ENCODE results near the gene PHGDH.

Gene PHGDH

DNA sequence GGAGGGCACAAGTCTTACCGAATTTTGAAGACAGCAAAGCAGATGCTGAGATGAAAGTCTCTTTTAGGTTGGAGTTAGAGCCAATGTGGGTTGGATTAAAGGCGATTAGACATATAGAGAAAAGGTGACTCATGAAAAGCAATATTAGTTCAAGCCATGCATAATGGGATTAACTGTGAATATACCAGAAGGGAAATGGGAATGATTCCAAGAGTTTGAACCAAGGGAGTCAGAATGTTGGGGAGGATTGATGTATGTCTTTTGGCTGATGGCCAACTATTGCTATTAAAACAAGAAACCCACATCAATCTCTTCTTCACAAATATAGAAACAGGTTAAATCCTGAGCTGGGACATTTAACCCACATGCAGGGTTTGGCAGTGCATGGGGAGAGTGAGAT lies 55.8 kb downstream of the PHGDH start:
- Histone ChIP-seq H3K27ac (ENCODE audit: low read length) (no peak overlapping the region), H3K9me2 (replicated peaks; ENCODE audit: insufficient read depth, low read length) (no peaks in the 10 kb centered on the region)

DNA sequence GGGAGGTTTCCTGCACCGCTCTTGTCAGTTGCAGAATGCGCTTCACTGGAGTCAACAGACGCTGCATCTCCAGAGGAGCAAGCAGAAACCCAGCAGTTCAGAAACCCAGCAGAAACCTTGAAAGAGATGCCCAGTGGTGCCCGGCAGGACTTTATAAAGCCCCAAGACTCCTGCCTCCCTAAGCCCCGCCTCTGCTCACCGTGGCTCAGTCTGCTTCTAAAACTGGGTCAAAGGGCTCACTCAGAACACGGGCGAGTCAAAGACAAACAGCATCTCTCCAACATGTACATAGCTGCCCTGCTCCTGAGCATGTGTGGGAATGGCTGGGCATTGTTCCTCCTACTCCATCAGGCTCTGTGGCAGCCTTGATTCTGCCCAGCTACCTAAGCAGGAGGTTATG lies 57.0 kb downstream of the PHGDH start, which contains the start of gene HMGCS2:
HMGCS2 (minus strand) TSS at position 128 of the 400 bp plus-strand sequence; CDS start at position 67, 61 bp downstream.
- Histone ChIP-seq H3K9ac (ENCODE audit: low read length) (no peak within 1 kb of the TSS), H3K9me2 (replicated peaks; ENCODE audit: insufficient read depth, low read length) (no peaks in the 10 kb centered on the region), H3K27me3 (replicated peaks; ENCODE audit: insufficient read depth, low read length) (no peaks in the 10 kb centered on the region), H3K9me3 (replicated peaks; ENCODE audit: insufficient read depth, low read length) (no peaks in the 10 kb centered on the region), H3K27ac (ENCODE audit: low read length) (no peak within 1 kb of the TSS), H3K4me2 (ENCODE audit: low read depth, low read length) (no peak within 1 kb of the TSS), H3F3A (ENCODE audit: insufficient read depth, low read length) (no peaks in the 10 kb centered on the region), H3K79me2 (ENCODE audit: low read length) (no peaks in the 10 kb centered on the region), H3K36me3 (replicated peaks; ENCODE audit: insufficient read depth, low read length) (no peaks in the 10 kb centered on the region), H3K4me1 (ENCODE audit: low read length) (no peaks in the 10 kb centered on the region), H4K20me1 (ENCODE audit: insufficient read depth, low read length) (no peaks in the 10 kb centered on the region), H2AFZ (ENCODE audit: low read length) (no peak within 1 kb of the TSS), H3K4me3 (ENCODE audit: low read length) (no peak within 1 kb of the TSS)
- no peak for DNase-seq
- TF ChIP-seq EZH2 (optimal IDR thresholded peaks at IDR 0.05; ENCODE audit: low read depth, low read length) (no peak), EZH2phosphoT487 (IDR thresholded peaks at IDR 0.05; ENCODE audit: low read length) (no peak), CTCF (IDR thresholded peaks at IDR 0.05; ENCODE audit: low read length) (no peak)

More for the DNA sequence above, 55.8 kb downstream of the PHGDH start:
- no peaks in the 10 kb centered on the region for H3K9me3 ChIP-seq (replicated peaks; ENCODE audit: insufficient read depth, low read length)
- H3F3A ChIP-seq (ENCODE audit: insufficient read depth, low read length) = no peaks in the 10 kb centered on the region
- H3K79me2 ChIP-seq (ENCODE audit: low read length) = no peaks in the 10 kb centered on the region
- no peaks in the 10 kb centered on the region for H3K36me3 ChIP-seq (replicated peaks; ENCODE audit: insufficient read depth, low read length)
- no peak overlapping the region for H3K4me3 ChIP-seq (ENCODE audit: low read length)
- H4K20me1 ChIP-seq (ENCODE audit: insufficient read depth, low read length) = no peaks in the 10 kb centered on the region
- H3K4me2 ChIP-seq (ENCODE audit: low read depth, low read length) = no peak overlapping the region
- DNase-seq = no peak
- no peak overlapping the region for H3K9ac ChIP-seq (ENCODE audit: low read length)
- H2AFZ ChIP-seq (ENCODE audit: low read length) = no peak overlapping the region
- H3K27me3 ChIP-seq (replicated peaks; ENCODE audit: insufficient read depth, low read length) = no peaks in the 10 kb centered on the region
- no peaks in the 10 kb centered on the region for H3K4me1 ChIP-seq (ENCODE audit: low read length)
- TF ChIP-seq EZH2 (optimal IDR thresholded peaks at IDR 0.05; ENCODE audit: low read depth, low read length) (no peak), EZH2phosphoT487 (IDR thresholded peaks at IDR 0.05; ENCODE audit: low read length) (no peak), CTCF (IDR thresholded peaks at IDR 0.05; ENCODE audit: low read length) (no peak)

GRCh38 chr1:119771016-119771415 lies 59.3 kb downstream of the PHGDH start:
- no peak for TF ChIP-seq EZH2 (optimal IDR thresholded peaks at IDR 0.05; ENCODE audit: low read depth, low read length)
- TF ChIP-seq CTCF (IDR thresholded peaks at IDR 0.05; ENCODE audit: low read length) = no peak
- no peak for TF ChIP-seq EZH2phosphoT487 (IDR thresholded peaks at IDR 0.05; ENCODE audit: low read length)

More at GRCh38 chr1:119771016-119771415, 59.3 kb downstream of the PHGDH start:
- H3F3A ChIP-seq (ENCODE audit: insufficient read depth, low read length) = no peaks in the 10 kb centered on the region
- H3K9ac ChIP-seq (ENCODE audit: low read length) = no peak overlapping the region
- no peak overlapping the region for H3K4me2 ChIP-seq (ENCODE audit: low read depth, low read length)
- no peak for DNase-seq
- H3K9me3 ChIP-seq (replicated peaks; ENCODE audit: insufficient read depth, low read length) = no peaks in the 10 kb centered on the region
- no peaks in the 10 kb centered on the region for H3K9me2 ChIP-seq (replicated peaks; ENCODE audit: insufficient read depth, low read length)
- no peaks in the 10 kb centered on the region for H3K4me1 ChIP-seq (ENCODE audit: low read length)
- H3K4me3 ChIP-seq (ENCODE audit: low read length) = no peak overlapping the region
- no peak overlapping the region for H3K27ac ChIP-seq (ENCODE audit: low read length)
- no peaks in the 10 kb centered on the region for H3K36me3 ChIP-seq (replicated peaks; ENCODE audit: insufficient read depth, low read length)
- H4K20me1 ChIP-seq (ENCODE audit: insufficient read depth, low read length) = no peaks in the 10 kb centered on the region
- no peaks in the 10 kb centered on the region for H3K79me2 ChIP-seq (ENCODE audit: low read length)
- no peak overlapping the region for H2AFZ ChIP-seq (ENCODE audit: low read length)
- H3K27me3 ChIP-seq (replicated peaks; ENCODE audit: insufficient read depth, low read length) = no peaks in the 10 kb centered on the region

Data from MM.1S (cell line).